ENCODE results near the gene BNIPL. TPM values are rescaled to one million over a fixed set of nuclear protein-coding genes. Genes with fewer than 3 reads are reported as not detected.

Gene BNIPL
- total and polyA plus RNA-seq, 12 donors, result 0.05 to 2.4 (median 0.27) TPM; not detected in 3

DNA sequence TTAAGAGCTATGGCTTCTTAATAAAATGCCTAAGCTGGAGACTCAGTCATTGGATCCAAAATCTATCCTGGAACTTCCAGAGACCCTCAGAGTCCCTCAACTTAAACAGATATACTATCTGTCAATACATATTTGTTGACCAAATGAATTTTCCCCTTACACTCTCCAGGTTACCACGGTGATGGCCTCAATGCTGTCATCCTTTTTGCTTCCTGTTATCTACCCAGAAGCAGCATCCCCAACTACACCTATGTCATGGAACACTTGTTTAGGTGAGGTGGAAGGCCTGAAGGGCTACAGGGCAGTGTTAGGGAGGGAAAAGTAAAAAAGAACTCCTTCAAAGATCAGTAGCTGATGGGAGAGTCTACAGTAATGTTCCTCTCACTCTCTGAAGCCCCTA, 6.8 kb downstream of the BNIPL start:
- WGBS, 4 donors, result 79 to 96% (median 88%) methylated on average over 1 of the region's 1 CpG
- Histone ChIP-seq H3K4me3 (no peak overlapping the region), H3K36me3 (replicated peaks in 1 of 2) (no peaks in the 10 kb centered on the region), H3K4me1 (replicated peaks in 1 of 2) (peaks cover 4 to 5% of the 10 kb centered on the region in 2 donors), H3K9me3 (replicated peaks in 1 of 3) (no peaks in the 10 kb centered on the region), H3K27me3 (no peaks in the 10 kb centered on the region), H3K27ac (no peak overlapping the region)
- intact Hi-C loops (cut with DNase I), result no loop called here
- no peak for DNase-seq
- TF ChIP-seq CTCF (IDR thresholded peaks at IDR 0.05) (no peak), POLR2A (IDR thresholded peaks at IDR 0.05) (no peak)

- intact Hi-C loops (cut with DNase I), result no loop called here
- DNase-seq, result peak; percentile 70 to 81 (median 72)
- WGBS, 4 donors, result 0 to 2% (median 1%) methylated on average over 9 to 29 of the region's 29 CpGs
These were observed 11.2 kb downstream of the BNIPL start, which contains the start of gene C1orf56 for GRCh38 chr1:151047591-151047924. Gene C1orf56, plus strand, starts transcription at chr1:151047751. Its CDS starts 97 bp downstream, at chr1:151047848.

GRCh38 chr1:151047925-151048644, 11.7 kb downstream of the BNIPL start:
- Histone ChIP-seq H3K36me3 (replicated peaks in 1 of 2) (peaks cover 0 to 18% of the 10 kb centered on the region in 2 donors), H3K27ac (peak overlapping the region; percentile 43 to 95 (median 84)), H3K4me1 (replicated peaks in 1 of 2) (peaks cover 11 to 28% of the 10 kb centered on the region in 2 donors), H3K9me3 (replicated peaks in 1 of 3) (no peaks in the 10 kb centered on the region), H3K4me3 (peak overlapping the region; percentile 65 to 92 (median 83)), H3K27me3 (no peaks in the 10 kb centered on the region)
- peak; percentile 73 to 90 (median 79) for DNase-seq
- WGBS, 4 donors, result 0 to 1% (median 0%) methylated on average over 19 to 48 of the region's 48 CpGs
- TF ChIP-seq CTCF (IDR thresholded peaks at IDR 0.05) (peak in 2 of 6 experiments; percentile 24 to 50), POLR2A (IDR thresholded peaks at IDR 0.05) (peak in 1 of 2 donors; percentile 27)
- intact Hi-C loops (cut with DNase I), result no loop called here

More at GRCh38 chr1:151047591-151047924, 11.2 kb downstream of the BNIPL start, which contains the start of gene C1orf56:
- H3K27ac ChIP-seq, result peak within 1 kb of the TSS; percentile 43 to 95 (median 84)
- peaks cover 11 to 28% of the 10 kb centered on the region in 2 donors for H3K4me1 ChIP-seq (replicated peaks in 1 of 2)
- peaks cover 0 to 13% of the 10 kb centered on the region in 2 donors for H3K36me3 ChIP-seq (replicated peaks in 1 of 2)
- peak within 1 kb of the TSS; percentile 65 to 92 (median 83) for H3K4me3 ChIP-seq
- H3K9me3 ChIP-seq (replicated peaks in 1 of 3), result no peaks in the 10 kb centered on the region
- H3K27me3 ChIP-seq, result no peaks in the 10 kb centered on the region
- no peak for TF ChIP-seq CTCF (IDR thresholded peaks at IDR 0.05)
- TF ChIP-seq POLR2A (IDR thresholded peaks at IDR 0.05), result peak in 1 of 2 donors; percentile 74

DNA sequence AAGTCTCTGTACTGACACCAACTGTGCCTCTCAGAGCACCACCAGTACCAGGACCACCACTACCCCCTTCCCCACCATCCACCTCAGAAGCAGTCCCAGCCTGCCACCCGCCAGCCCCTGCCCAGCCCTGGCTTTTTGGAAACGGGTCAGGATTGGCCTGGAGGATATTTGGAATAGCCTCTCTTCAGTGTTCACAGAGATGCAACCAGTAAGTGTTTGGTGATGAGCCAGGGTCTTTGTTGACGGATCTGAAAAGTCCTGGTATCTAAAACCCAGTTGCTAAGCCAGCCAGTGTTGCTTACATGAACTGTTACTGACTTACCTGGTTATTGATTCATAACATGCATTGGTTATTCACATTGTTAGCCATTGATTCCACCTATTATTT, 12.3 kb downstream of the BNIPL start:
- Histone ChIP-seq H3K36me3 (replicated peaks in 1 of 2) (peaks cover 0 to 24% of the 10 kb centered on the region in 2 donors), H3K4me1 (replicated peaks in 1 of 2) (peaks cover 11 to 28% of the 10 kb centered on the region in 2 donors), H3K27me3 (no peaks in the 10 kb centered on the region), H3K9me3 (replicated peaks in 1 of 3) (no peaks in the 10 kb centered on the region), H3K4me3 (peak overlapping the region in 2 of 4 donors; percentile 92), H3K27ac (peak overlapping the region in 4 of 5 donors; percentile 67 to 95 (median 90))
- intact Hi-C loops (cut with DNase I), result no loop called here
- TF ChIP-seq POLR2A (IDR thresholded peaks at IDR 0.05) (no peak), CTCF (IDR thresholded peaks at IDR 0.05) (peak in 4 of 6 experiments; percentile 45 to 60 (median 54))
- 4 to 12% (median 11%) methylated on average over 2 to 3 of the region's 3 CpGs; no CpG with 5 or more reads in 1 of the 4 donors for WGBS, 4 donors
- no peak for DNase-seq

Measured in adrenal gland (tissue), 12 donors.